Activated naive CD4-positive, alpha-beta T cell treated with anti-CD3 and anti-CD28 coated beads, Interleukin-2, amount 50 U/mL, for 16 hours (primary cell): ENCODE data around the gene SKI.
"Not testable (repeated sequence)": the region's sequence is repeated elsewhere in the genome, so short reads cannot be mapped to it uniquely, and the experiment has no call there.

ENCODE experiments used
- DNase-seq: peaks from one replicate; pipeline ENCODE4 v3.0.0-alpha.2; 2020

The SKI gene

DNA sequence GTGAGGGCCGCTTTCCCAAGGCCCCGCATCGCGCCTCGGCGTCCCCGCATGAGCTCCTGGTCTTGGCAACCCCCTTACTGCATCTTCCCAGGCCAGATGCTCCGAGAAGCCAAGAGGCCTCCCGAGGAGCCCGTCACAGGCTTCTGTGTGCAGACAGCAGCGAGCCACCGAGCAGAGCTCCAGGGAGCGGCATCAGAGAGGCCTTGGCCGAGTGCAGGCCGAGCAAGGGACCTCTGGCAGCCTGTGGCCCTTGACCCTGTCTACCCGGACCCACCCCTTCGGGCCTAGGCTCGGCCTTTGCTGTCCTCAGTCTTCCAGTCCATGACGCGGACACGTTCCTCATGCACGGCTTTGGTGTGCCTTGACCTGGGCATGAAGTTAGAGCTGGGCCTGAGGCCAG, 99.7 kb downstream of the SKI start:
- DNase-seq = no peak

DNA sequence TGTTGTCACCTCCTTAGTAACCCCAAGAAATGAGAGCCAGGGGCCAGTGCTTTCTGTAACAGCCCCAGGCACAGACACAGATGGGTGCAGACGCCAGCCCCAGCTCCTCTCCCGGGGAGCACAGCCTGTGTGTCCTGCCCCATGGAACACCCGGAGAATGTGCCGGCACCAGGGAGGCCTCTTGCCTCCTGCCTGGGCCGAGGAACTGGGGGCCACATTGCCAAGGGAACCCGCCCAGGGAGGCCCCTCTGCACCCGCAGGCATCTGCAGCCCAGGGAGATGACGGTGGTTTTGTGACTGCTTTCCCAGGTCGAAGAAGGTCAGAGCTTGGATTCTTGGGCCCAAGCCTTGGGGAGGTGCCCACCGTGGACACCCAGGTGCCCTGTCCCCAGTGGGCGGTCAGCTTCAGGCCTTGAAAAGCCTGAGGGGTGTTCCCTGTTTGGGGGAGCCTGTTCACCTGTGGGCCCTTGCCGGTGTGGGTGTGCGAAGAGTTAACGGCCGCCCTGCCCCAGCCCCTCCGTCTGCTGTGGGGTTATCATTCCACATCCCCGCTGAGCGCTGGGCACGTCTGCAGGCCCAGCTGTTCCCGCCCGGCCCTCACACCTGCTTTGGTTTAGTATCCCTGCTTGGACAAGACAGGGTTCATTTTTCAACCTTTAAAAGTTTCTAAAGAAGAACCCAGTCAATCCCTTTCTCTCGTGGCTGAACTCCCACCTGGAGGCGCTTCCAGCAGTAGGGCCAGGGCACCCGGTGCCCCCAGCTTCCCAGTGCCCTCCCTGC, 100.7 kb downstream of the SKI start:
- no peak for DNase-seq

DNA sequence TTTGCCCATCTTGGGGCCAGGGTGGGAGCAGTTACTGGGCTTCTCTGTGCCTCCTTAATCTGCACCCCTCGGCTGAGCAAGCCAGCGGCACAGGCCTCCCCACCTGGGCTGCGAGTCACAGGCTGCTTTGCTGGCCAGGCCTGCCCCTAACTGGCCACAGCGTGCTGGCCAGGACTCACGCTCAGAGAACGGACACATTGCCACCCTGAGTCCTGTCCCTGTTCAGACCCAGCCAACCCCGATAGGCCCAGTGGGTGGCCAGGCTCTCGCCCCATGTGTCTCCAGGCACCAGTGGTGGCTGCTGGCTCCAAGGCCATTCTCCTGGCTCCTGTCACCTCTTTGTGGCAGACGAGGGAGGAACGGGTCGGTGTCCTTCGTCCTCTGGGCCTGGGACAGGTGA, 101.9 kb downstream of the SKI start:
- no peak for DNase-seq

DNA sequence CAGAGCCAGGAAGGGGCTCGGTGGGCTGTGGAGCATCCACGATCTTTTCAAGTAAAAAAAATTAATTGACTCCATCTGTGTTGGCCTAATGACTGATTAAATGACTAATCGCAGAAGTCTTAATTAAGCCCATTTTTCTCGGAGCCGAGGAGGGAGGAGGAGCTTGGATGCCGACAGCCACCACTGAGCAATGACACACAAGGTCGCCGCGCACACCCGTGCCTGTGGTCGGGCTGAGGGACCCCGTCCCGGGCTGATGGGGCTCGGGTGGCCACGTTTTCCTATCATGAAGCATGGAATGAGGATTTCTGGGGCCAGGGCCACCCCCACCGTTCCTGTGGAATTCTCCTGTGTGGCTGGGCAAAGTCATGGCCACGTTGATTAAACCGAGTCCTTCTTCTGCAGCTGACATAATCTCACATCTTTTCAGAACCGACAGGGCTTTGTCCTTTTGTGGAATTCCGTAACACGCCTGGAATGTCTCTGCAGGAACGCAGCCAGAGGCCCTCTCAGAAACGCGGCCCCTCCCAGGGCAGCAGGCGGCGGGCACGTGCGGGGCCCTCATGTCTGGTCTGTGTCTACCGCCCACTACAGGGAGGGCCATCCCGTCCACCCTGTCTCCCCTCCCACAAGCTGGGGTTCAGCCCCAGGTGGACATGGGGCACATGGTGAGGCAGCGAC, 102.5 kb downstream of the SKI start:
- DNase-seq = no peak

DNA sequence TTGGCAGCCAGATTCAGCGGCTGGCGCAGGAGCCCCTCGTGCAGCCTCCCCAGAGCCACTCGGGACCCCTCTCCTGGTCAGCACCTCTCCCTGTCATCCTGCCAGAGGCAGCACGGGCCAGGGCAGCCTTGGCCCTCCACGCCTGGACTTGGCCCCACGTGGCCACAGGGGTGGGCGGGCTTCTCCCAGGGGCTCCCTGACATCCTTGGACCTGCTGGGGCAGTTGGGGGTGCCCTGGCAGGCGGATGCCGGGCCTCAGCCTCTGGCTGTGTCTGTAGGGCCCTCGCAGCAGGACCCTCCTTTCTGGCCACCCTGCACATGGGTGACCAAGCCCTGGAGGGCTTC, 103.1 kb downstream of the SKI start:
- no peak for DNase-seq

DNA sequence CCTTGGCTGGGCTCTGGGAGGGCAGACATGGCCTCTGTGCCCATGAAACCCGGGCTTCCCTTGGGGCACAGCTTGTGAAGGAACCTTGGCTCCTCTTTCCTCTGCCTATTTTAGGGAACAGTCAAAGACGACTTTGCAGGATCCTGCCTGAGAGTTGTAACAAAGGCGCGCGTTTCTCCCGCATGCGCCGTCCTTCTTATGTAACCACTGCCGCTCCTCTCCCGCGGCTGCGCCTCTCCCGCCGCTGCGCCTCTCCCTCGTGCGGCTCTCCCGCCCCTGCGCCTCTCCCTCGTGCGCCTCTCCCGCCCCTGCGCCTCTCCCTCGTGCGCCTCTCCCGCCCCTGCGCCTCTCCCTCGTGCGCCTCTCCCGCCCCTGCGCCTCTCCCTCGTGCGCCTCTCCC, 103.5 kb downstream of the SKI start:
- DNase-seq = not testable (repeated sequence)

DNA sequence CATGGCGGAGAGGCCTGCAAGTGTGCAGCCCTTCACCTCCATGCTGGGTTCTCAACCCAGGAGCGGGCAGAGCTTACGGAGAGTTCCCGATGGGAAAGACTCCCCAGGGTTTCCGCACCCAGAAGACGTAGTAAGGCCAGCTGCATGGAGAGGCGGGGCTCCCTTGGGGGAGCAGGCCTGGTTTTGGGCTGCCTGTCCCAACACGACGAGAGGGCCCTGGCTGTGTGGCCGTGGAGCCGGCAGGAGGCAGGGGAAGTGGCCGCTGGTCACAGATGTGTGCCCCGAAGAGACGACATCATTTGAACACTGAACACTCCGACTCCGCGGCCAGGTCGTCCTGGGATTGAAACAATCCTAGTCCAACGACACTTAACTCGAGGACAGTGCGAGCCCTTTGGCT, 106.2 kb downstream of the SKI start:
- DNase-seq = no peak

DNA sequence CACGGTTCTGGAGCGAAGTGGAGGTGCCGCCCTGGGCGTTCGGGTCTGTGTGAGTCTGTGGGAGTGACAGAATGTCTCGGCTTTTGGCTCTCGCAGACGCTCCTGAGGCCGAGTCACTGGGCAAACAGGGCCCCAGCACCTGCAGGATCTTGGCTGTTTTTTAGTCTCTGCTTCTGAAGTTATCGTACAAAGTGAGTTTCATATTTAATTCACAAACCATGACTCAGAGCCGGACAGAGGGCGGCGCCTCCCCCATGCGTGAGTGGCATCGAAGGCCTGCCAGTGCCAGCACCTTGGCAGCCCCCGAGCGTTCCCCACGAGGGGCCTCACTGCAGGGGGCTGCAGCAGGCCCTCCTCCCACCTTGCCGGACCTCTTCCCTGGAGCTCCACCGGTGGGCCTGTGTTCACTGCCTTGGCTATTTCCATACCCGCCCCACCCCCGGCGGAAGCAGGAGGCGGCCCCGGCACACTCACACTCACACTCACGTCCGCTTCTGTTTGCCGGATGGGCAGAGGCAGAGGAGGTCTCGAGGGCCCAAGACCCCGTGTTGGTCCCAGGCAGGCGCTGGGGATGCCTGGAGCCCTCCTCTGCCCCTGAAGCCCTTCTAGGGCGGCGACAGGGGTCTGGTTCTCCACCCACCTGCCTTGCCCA, 106.9 kb downstream of the SKI start:
- no peak for DNase-seq

DNA sequence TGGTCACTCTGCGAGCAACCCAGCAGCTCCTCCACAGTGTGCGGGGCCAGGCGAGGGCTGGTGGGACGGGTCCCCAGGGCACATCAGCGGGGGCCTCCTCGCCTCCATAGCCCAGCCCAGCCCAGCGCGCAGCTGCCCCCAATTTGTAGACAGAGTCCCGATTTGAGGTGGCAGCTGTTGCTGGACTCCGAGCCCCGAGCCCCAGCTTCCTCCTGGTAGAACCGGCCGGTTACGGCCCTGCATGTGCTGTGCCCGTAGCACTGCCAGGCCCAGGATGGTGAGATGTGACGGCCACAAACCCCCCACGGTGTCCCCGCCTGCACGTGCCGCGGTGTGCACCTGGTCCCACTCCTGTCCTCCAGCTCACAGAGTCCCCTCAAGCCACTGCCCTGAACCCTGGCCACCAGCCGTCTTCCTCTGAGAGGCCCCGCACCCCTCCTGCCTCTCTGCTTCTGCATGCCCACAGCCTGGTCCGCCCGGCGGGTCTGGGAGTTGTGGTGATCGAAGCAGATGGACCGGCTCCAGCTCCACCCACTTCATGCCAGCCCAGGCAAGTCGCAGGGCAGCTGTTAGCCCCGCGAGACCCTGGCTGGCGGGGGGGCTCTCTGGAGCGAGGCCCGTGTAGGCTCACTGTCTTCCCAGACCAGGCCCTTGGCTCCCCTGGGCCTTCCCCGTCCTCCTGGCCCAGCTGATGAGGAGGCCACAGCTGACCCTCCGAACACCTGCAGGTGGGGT, 107.8 kb downstream of the SKI start:
- no peak for DNase-seq

DNA sequence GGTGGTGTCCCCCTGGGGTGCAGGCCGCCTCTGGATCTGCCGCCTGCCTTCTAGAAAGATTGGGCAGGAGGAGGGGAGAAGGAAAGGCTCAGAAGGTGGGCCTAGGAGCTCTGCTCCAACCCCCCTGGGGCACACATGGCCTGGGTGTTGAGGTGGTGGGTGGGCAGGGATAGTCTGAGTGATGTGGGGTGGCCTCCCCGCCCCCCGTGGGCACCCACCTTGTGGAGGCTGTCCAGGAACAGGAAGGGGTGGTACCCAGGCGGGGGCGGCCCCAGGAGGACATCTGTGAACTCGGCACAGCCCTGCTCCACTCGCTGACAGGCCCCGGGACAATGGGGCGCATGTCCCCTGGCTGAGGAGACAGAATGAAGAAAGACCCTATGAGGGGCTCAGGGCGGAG, 108.4 kb downstream of the SKI start:
- DNase-seq = no peak

DNA sequence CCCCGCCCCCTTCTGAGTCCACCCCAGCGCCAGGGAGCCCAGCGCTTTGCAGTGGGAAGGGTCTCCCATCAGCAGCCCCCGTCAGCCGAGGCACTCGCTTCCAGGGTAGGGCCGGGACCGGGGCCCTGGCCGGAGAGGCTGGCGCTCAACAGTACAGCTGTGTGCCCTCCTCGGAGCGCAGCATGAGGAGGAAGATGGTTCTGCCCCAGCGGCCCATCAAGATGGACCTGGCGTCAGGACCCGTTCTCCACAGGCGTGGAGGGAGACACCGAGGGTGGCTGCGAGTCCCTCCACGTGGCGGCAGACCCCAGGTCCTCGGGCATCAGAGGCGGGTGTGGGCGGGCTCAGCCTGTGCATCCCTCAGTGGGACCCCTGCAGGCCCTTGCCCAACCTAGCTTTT, 109.0 kb downstream of the SKI start:
- DNase-seq = no peak

DNA sequence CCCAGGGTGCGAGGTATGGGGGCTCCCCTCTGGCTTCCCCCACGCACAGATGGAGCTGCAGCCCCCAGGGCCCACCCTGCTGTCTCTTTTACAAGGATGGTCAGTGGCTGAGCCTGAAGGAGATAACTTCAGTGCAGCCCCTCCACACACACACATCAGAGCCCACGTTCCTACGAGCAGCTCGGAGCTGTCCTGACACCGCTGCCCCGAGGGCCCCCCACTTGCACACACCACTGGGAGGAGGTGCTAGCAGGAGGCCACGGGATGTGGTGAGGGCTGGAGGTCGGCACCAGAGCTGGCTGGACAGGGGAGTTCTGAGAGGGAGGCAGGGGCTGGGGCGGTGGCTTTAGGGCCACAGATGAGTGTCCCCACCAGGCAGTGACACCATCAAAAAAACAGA, 109.4 kb downstream of the SKI start:
- no peak for DNase-seq

DNA sequence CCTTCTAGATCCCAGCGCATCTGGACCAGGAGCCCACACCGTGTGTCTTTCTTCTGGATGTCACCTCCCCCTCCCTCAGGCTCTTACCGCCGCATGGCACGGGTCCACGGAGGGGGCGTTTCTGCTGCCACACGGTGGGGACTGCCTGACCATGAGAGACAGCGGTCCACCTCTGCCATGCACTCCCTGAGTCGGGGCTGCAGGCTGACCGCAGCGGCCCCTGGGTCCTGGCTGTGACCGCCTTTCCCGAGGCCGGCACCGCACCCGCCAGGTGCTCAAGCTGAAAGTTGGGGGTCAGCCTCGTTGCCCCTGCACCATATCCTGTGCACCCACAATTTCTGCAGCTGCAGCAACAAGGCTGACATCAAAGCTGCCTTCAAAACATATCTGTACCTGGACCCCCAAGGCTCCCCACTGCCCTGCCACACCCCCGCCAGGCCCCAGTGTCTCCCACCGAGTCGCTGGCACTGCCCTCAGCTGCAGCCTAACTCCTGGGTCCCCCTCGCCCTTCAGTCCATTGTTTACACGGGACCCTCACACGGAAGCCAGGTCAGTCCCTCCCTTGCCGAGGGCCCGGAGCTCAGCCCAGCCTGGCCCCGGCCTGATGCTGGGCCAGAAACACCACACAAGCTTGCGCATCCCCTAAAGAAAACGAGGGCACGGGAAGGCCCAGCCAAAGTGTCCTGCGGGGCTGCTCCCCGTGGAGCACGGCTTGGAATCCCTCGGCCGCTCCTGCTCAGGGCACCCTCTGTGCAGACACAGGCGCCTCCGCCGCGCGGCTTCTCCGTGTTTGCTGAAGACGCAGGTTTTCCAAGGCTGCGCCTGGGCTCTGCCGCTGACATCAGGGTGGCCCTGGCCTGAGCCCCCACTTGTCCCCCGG, 111.3 kb downstream of the SKI start:
- DNase-seq = no peak

DNA sequence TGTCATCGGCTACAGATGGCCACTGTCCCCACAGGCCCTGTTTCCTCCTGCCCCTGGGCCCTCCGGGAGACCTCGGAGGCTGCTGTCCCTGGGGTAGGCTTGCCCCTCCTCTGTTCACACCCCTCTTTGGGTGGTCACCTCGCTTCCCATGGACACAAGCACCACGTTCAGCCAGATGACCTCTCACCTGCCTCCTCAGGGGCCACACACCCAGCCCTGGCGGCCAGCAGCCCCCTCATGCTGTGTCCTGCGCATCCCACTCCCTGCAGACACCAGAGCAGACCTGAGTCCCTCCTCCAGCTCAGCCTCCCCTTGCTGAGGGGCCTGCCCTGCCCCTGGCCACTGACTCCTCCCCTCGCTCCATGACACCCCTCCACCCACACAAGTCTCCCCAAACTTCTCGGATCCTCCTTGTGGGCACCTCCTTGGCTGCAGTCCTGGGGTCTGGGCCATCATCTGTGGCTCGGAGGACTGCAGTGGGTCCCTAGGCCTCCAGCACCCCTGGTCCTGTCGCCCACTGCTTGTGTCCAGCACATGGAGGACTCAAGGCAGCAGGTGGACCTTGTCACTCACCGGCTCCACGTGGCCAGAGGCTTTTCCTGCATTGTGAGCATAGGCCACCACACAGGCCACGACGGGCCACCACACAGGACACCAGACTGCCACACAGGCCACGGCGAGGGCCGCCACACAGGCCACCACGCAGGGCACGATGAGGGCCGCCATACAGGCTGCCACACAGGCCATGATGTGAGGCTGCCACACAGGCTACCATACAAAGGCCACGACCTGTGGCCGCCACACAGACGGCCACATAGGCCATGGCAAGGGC, 112.2 kb downstream of the SKI start:
- DNase-seq = no peak

DNA sequence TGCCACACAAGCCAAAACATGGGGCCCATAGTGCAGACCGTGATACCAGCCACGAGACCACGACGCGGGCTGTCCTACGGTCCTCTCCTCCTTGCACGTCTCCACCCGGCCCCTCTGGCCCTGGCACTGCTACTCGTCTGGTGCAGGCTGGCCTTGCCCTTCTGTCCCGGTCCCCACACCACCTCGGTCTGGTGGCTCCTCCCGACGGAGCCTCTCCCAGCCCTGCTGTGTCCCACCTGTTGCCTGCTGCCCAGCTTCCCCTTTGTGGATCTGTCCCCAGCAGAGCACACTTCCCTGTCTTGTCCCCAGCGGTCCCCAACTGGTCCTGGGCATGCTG, 112.8 kb downstream of the SKI start:
- DNase-seq = no peak

DNA sequence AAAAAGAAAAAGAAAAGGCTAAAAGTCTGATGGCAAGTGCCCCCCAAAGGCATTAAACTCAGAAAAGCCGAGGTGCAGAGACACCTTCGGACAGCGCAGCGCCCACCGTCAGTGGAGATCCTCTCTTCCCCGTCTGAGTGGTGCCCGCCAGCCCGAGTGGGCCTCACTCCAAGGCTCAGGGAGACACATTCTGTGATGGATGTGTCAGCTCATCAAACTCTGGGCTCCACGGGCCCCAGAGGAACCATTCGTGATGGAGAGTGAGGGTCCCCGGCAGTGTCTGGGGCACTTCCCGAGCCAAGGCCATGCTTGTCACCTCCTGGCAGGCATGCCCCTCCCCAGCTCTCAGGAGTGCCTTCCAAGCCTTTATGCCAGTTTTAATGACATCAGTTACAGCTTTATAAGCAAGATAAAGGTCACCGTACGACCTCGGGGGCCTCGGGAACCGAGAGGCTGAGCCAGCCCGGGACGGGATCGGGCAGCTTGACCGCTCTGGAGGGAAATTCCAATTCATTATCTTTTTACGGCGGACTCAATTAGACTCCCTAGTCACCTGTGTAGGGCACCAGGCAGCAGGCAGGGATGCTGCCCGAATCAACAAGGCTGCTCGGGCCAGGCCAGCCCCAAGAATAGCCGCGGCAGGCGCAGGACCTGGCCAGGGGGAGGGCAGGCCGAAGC, 113.7 kb downstream of the SKI start:
- DNase-seq = no peak

DNA sequence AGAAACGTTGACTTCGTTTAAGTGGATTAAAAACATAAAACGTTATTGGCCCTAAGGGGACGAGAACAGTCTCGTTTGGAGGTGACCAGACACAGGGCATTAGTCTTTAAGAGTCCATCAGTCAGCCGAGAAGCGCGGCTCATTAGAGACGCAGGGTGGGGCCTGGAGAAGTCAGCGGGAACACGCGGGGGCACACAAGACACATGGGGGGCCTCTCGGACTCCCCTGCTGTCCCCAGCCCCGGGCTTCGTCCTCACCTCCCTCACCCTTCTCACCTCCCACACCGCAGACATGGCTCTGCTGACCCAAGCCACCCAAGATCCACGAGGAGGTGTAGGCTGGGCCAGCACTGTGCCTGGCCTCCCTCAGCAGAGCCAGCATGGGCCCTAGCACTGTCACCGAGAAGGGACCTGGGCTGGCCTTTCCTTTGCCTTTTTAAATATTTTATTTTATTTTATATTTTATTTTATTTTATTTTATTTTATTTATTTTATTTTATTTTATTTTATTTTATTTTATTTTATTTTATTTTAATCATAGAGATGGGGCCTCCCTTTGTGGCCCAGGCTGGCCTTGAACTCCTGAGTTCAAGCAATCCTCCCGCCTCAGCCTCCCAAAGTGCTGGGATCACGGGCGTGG, 114.4 kb downstream of the SKI start:
- no peak for DNase-seq

DNA sequence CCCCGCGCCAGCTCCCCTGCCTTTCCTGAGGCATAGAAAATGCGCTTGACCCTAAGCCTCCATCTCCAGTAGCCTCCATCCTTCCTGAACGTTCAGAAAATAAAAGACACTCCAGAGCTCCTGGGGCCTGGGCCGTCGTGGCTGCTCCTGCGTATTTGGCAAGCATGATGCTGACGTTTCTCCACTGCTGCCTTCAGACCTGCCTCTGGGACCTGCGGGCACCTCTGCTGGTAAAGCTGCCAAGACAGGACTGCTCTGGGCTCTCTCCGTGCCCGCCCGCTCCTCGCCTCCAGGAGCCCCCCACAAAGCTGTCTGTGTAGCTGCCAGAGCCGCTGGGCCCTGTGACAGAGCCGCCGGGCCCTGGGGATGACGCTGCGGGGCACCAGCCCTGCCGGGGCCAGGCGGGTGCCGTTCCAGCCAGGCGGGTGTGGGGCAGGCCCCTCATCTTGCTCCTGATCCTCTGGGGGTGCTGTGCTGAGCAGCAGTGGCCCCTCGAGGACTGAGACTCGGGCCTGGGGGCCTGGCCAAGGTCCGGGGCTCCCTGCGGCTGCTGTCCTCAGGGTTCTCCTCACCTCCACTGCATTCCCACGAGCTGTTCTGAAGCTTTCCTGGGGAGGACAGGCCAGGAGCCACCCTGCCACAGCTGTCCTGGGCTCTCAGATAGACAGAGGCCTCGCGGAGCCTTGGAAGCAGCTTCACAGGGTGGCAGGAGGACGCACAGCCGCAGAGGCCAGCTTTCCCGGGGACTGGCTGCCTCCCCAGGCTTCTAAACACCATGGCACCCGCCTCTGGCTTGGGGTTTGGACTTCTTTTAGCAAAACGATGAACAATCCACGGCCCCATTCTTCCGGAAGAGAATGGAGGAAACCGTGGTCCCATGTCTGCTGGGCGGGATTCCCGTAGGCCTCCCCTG, 115.2 kb downstream of the SKI start:
- DNase-seq = no peak

DNA sequence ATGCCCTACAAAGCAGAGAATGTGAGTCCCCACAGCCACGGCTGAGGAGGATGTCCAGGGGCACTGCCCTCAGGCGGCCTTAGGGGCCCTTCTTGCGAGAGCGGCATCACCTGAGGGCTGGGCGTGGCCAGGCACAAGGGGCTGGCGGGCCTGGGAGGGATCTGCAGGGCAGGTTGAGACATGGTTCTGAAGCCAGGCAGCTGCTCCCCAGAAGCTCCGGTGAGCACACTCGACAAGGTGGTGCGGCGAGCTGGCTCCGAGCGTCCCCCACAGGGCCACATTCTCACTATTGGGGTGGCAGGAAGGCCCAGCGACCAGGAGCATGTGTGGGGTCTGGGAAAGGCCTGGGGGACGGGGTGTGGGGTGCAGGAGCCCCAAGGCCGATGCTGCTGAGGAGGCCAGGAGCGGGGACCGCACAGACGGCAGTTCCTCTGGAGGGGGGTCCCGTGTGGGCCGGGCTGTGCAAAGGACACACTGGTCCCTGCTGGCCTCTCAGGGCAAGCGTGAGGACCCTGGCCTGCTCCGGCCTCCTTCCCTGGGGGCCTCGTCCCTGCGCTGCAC, 116.1 kb downstream of the SKI start:
- no peak for DNase-seq
